ENCODE results near the gene FLT1.

FLT1 gene

DNA sequence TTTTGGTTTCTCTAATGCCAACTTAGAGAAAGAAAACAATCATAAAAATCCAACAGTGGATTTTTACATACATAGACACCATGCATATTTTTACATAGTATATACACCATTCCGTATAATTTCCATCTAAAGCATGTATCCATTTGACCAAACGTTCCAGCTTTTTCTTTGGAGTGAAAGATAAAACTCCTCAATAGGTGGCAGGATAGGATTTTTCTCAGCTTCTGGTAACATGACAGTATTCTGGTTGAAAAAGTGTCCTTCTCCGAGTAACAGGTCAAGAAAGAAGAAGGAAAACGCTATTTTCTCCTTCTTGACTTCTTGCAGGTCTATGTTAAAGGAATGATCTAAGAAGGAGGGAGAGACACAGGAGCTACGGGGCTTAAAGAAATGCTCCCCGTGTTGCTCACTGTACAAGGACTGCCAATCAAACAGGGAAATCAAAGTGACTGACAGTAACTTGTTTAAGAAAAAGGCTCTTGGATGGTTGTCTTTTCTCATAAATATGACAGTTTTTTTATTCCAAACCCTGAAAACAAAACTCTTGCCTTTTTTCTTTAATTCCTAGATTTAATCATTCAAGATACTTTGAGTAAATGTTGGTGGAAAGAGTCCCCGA is 11.5 kb downstream of the FLT1 start:
- DNase-seq: no peak

DNA sequence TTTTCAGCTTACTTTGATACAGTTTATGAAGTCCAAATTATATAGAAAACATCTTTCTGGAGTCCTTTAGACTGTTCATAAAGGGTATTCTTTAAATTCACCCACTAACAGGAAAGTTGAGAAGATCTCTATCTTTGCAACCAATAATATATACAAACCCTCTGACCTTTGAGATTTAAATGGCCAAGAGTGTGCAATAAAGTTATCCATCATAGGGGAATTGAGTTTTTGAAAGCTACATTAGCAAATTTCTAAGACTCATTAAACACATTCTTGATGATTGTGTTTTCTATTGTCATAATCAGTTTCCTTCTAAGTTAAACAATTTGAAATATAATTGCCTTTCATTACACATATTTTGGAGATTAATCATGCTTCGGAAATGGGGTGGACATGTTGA is 15.9 kb downstream of the FLT1 start:
- DNase-seq: no peak

DNA sequence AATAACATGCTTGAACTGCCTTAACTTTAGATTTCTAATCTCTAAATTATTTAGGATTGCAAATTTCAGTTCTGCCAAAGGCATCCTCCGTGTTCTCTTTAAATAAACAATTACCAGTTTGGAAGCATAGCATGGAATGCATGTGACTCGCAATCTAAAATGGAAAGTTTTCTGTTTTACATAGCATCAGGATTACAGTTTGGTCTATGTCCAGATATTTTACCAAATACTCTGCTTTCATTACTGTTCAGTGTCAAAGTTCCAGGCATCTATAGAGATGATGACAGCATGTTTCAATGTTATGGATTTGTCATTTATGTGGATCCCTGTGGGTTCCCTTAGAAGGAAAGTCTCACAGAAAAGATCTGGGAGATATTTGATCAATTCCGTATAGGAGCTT is 16.8 kb downstream of the FLT1 start:
- DNase-seq: no peak

DNA sequence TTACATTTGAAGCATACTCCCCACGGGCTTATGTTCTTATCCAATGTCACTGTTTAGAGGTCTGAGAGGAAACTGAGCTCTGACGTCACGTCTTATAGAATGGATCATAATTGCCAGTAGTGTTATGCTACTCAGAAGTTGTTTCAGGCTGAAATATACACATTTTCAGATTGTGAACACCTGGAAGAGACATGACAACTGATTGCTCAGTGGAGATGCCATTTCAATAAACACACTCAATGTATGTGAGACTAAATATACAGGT is 17.3 kb downstream of the FLT1 start:
- no peak for DNase-seq

DNA sequence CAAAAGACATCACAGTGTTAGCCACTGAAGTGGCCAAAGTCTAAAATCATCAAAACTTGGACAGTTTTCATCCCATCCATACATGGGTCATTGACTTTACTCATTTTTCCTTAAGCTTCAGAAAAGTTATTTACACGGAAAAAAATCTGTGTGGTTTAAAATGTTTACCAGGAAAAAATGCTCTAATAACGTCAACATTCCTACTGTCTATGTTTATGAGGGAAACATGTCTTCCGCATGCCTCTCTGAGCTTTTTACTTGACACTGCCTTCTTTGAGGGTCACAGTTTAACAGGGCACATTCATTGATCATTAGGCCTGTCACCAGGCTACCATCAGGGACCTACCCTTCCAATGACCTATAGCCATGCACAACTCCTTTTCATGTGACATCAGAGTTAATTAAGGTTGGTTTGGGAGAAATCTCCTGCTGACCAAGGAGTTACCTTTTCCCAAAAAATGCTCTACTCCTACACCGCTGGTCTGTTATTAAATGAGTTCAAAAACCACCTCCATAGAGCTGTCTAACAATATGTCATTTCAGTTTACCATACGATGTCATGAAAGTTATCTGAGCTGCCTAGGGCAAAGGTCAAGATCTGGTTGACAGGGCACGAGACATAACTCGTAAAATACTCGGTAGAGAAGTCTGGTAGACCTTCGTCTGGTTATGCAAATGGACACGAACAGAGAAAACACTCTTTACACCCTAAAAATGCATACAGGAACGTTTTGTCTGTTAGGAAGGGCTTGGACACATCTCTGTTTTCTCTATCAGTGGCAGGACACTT is 17.8 kb downstream of the FLT1 start:
- no peak for DNase-seq

DNA sequence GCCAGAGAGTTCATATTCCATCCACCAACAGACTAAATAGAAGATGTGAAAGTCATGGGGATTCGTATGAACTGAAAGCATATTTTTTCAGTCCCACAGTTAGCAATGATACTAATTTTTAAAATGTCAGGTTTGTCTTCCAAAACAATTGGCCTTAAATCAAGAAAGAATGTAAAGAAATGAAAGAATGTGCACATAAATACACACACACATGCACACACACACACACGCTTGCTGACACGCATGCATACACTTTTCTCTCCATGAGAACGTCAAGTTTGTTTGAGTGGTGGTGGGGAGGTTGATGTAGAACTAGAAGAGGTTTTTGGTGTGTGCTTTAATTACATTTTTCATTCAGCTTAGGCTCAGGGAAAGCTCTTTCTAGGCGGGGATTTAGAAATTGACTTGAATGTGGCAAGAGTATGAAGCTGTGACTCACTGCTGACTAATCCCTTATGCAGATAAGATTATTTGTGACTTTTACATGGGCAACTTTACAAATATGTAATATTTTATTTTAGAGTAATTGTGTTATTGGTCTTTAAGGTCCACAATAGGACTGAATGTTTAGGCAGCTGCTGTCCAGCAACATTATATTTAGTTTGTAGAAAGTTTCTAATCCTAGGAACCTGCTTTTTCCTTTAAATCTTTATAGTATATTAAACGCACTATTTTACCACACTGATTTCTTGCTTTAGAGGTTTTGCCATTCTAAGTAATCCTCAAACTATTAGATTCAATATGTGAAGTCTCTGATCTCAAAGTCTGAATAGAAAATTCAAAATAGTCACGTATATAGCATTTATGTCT is 18.8 kb downstream of the FLT1 start:
- DNase-seq: no peak

DNA sequence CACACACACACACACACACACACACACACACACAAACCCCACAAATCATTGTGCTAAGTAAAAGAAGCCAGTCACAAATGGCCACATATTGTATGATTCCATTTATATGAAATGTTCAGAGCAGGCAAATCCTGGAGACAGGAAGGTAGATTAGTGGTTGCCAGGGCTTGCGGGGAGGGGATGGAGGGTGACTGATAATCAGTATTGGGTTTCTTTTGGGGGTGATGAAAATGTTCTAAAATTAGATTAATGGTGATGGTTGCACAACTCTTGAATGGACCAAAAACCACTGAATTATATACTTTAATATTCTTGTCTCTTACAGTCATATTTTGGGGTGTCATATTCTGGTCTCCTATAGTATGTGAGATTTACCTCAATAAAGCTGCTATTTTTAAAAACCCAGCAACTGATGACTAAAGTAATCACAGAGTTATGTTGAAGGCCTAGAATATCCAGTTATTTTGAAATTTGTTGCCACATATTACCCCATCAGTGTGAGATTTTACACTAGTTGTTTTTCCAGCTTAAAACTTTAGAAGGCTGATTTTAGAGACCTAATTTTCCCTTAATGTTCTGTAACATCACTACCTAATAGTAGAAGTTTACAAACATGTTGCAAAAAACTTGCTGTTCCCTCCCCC is 20.3 kb downstream of the FLT1 start:
- DNase-seq: no peak

DNA sequence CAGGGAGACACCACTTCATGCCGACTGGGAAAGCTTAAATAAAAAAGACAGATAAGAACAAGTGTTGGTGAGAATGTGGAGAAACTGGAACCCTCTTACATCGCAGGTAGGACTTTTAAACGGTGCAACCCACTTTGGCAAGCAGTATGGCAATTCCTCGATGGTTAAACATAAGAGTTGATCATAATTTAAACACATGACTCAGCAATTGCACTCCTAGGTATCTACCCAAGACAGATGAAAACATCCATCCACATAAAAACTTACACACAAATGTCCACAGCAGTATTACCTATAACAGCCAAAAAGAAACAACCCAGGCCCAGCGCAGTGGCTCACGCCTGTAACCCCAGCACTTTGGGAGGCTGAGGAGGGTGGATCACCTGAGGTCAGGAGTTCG is 21.9 kb downstream of the FLT1 start:
- no peak for DNase-seq

DNA sequence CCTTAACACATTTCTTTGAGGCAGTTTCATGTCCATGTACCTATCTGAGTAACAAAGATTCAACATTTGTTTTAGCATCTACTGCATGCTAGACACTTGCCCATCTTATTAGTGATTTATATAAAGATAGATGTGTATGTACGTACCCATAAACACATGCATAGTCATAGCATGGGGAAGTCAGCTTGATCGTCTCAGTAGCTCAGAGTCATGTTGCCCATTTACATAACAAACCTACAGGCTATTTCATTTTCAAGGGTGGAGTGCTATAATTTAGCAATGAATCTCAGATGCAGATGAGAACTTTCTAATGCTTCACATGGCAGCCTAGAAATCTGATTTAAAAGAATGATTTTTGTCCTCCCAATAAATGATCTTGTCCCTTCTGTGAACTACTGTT is 23.5 kb downstream of the FLT1 start:
- DNase-seq: no peak

DNA sequence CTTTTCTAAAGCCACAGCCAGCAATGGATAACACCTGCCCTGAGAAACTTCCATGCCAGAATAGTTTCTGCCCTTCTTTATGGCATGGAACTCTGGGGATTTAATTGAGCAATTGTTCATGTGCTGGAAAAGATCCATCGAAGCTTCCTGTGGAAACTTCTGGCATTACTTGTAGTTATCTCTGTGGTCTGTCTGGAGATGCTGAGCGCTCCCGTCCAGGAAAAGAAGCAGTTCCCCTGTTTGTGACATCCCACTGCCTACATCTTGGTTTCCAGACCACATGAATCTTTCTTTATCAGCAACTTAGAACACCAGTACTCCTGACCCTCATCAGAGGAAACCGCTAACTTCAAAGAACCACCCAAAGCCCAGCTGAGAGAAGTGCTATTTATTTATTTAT is 24.6 kb downstream of the FLT1 start:
- no peak for DNase-seq

DNA sequence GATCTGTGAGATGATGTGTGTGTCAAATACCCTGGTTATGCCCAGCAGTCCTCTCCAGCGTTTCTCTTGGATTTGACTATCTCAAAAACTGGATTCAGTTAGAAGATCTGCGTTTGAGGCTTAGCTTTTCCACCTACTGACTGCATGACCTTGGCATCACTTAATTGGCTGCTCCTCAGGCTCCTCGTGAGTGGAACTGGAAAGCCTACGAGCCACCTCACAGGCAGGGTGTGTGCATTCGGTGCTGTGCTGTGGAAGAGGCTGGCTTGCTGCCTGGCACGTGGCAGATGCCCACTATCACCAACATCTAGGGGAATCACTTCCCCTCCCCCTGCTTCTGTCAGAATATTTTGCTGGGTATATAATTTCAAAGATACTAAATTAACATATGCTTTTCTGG is 25.6 kb downstream of the FLT1 start:
- DNase-seq: no peak

DNA sequence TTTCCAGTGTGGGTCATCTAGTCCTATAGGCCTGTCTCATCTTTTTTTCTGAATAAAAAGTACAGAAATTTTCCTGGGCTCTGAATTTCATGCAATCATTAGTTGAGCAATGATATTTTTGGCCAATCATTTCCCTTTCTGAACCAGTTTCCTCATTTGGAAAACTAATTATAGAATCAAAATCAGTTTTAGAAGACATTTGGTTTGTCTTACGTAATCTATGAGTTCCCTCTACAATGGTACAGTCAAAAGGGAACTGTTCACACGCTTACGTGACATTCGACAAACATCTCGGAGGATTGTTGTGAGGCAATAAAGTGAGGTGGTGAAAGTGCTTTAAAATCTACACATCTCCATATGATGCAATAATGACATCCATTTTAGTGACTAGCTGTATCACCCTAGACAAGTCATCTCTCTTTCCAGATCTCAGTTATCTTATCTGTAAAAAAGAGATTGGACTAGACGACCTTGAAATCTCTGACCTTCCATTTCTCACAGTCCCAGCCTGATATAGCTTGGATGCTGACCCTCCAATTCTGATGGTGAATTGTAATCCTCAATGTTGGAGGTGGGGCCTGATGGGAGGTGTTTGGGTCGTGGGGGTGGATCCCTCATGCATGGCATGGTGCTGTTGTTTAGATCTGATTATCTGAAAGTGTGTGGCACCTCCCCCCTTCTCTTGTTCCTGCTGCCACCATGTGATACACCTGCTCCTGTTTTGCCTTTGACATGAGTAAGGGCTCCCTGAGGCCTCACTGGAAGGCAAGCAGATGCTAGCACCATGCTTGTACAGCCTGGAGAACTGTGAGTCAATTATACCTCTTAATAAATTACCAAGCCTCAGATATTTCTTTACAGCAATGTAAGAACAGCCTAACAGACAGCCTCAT is 26.7 kb downstream of the FLT1 start:
- no peak for DNase-seq

DNA sequence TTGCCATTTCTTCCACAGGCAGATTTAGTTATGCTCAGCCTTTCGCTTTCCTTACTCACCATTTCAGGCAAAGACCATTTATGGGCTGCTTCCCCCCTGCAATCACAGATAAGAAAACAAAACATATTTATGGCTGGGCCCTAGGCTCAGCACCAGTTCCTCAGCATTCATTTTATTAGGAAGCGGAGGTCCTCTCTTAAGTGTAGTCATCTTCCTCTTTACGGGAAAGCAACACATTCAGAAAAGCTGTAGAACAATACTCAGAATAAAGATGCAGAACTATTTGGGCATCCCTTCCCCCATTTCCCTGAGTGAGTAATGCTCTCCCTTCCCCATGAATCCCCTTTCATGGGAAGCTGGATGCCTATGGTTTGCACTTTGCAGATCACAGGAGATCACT is 27.9 kb downstream of the FLT1 start:
- DNase-seq: no peak

DNA sequence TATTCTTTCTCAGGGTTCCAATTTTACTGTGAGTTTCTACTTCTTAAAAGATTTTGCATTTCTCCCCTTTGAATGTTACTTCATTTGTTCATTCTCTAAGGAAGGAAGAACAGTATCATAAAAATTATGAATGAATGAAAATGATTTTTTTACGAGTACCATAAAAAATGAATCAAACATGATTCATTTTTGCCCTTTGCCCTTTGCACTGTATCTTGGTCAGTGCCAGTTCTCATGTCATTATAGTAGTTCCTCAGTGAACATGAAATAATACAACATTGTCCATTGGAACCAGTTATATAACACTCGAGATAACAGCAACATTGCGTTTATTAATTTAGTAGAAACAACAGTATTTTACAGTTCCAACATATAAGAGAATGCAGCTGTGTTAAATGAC is 28.8 kb downstream of the FLT1 start:
- DNase-seq: no peak

DNA sequence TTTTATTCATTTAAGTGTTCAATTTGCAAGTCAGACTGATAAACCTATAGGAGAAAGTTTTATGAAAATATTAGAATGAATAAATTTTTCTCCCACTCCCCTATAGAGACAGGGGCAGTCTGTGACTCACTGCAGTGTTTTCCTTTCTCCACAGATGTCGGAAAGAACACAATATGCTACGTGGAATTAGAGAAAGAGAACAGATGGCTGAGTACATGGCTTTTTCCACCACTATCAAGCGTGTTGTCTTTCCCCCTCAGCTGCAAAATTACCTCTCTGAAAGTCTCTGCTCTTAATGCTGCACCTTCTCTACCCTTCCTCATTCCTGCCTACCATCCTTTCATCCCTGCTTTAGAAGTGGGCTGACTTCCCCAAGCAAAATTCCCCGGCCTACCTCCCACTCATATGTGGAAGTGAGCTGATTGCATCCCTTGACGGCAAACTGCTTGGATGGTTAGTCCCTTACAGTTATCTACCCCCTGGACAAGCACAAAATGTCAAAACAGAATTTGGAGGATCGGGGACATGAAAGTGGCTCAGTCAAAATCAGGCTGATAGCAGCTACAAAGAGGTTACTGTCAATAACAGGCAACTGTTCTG is 30.0 kb downstream of the FLT1 start:
- DNase-seq: no peak

DNA sequence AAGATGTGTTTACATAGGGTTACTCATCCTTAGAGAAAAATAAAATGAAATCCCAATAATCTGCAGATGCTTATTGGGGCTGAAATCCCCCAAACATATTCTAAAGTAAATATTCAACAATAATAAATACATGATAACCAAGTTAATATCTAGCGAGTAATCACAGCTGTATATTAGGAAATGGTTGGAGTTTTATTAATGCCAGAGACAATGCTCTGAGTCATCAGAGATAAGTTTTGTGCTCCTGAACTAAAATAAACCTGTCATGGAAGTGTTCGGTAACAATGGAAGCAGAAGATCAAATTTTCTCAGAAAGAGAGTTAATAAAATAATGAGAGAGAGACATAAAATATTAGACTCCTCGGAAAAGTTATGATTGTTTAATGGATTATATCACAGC is 31.4 kb downstream of the FLT1 start:
- no peak for DNase-seq

DNA sequence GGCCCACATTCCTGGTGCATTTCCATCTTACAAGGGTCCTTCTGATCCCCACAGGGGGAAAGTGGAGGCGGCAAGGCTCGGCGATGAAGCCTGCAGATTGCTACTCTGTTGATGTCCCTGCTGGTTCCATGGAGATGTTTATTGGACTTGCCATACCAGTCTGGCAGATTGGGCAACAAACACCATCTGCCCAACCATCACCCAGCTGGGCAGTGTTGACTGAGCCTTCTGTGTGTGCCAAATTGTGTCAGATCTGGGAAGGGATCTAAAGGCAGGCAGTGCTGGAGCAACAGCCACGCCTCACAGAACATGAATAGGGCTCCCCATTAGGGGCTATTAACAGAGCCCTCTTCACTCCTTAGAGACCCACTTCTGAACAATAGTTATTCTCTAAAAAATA is 35.0 kb downstream of the FLT1 start:
- DNase-seq: no peak

DNA sequence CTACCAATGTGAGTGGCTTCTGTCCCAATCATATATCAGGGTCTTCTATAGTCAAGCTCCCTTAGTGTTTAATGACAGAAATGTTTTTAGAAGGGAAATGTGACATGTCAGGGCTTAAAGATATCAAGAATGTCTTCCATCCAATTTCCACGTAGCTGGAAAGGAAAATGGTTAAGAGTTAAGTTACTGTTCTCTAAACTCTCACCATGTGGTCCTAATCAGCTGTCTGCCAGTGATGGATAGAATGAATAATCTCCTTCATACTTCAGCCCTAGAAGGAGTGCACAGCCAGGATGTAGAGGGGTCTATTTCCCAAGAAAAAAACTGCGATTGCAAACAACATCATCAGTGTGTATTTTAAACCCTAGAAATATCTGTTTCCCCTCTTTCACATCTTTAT is 36.3 kb downstream of the FLT1 start:
- no peak for DNase-seq

DNA sequence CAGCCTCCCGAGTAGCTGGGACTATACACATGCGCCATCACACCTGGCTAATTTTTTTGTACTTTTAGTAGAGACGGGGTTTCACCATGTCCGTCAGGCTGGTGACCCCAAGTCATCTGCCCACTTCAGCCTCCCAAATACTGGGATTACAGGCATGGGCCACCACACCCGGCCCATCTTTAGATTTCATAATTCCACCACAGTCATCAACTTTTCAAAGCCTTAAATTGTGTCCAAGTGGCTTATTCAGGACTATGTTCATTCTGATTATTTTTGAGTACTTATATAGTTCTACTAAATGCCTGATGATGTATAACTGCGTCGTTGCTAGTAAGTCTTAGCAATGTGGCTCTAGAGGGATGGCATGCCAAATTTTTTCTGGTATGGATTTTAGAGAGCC is 36.9 kb downstream of the FLT1 start:
- no peak for DNase-seq

DNA sequence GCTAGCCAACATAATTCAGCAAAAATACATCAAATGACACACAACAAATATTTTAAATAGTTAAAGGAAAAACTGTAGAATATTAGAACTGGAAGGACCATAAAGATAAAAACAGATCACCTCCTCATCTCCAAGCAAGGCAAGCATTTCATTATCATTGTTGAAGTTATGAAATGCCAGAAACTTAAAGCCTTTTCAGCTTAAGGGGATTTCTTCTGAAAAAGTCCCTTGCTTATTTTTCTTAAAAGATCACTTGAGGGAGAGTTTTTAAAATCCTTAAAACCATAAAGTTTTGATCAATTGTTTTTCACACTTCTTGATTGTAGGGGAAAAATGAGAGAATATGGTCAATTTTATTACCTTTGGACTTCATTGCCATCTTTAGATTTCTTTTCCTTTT is 37.4 kb downstream of the FLT1 start:
- no peak for DNase-seq

DNA sequence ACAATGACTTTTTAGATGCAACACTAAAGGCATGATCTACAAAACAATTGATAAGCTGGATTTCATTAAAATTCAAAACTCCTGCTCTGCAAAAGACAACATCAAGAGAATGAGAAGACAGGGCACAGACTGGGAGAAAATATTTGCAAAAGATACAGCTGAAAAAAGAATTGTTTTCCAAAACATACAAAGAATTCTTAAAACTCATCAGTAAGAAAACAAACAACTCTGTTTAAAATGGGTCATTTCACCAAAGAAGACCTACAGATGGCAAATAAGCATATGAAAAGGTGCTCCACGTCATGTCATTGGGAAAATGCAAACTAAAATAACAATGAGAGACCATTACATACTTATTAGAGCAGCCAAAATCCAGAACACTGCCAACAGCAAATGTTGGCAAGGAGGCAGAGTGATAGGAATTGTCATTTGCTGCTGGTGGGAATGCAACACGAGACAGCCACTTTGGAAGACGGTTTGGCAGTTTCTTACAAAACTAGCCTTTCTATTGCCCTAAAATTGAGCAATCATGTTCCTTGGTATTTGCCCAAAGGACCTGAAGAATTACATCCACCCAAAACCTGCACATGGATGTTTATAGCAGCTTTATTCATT is 39.2 kb downstream of the FLT1 start:
- no peak for DNase-seq

DNA sequence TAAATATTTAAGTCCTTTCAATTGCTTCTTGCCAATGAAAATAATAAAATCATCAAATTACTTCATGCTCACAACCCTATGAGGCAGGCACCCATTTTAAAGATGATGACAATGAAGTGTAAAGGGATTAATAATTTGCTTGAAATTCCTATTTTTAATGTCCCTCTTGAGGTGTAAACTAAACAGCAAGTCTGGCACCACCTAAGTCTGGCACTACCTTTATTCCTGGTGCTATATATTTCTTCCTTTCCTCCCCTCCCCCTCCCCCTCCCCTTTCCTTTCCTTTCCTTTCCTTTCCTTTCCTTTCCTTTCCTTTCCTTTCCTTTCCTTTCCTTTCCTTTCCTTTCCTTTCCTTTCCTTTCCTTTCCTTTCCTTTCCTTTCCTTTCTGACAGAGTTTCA is 42.2 kb downstream of the FLT1 start:
- no peak for DNase-seq
